ENCODE measurements around the gene ATOH8.

ATOH8 gene

GRCh38 chr2:85772019-85772745, 18.4 kb downstream of the ATOH8 start:
- no peak for DNase-seq

- DNase-seq, result no peak
Measured at GRCh38 chr2:85772841-85773491, 19.2 kb downstream of the ATOH8 start.

- no peak for DNase-seq
Measured at GRCh38 chr2:85773692-85774091, 19.9 kb downstream of the ATOH8 start.

- DNase-seq, result no peak
Measured at GRCh38 chr2:85774126-85774978, 20.6 kb downstream of the ATOH8 start.

GRCh38 chr2:85775406-85776381, 21.9 kb downstream of the ATOH8 start:
- no peak for DNase-seq

GRCh38 chr2:85776672-85777071, 22.9 kb downstream of the ATOH8 start:
- DNase-seq, result no peak

GRCh38 chr2:85777441-85777861, 23.7 kb downstream of the ATOH8 start:
- no peak for DNase-seq

- DNase-seq, result no peak
Measured at GRCh38 chr2:85778646-85779379, 25.0 kb downstream of the ATOH8 start.

GRCh38 chr2:85779641-85780315, 26.0 kb downstream of the ATOH8 start:
- DNase-seq, result no peak

GRCh38 chr2:85780316-85781012, 26.7 kb downstream of the ATOH8 start:
- DNase-seq, result no peak

GRCh38 chr2:85781013-85781332, 27.2 kb downstream of the ATOH8 start:
- no peak for DNase-seq

- no peak for DNase-seq
Measured at GRCh38 chr2:85783796-85784195, 30.0 kb downstream of the ATOH8 start.

- no peak for DNase-seq
Measured at GRCh38 chr2:85784474-85784986, 30.7 kb downstream of the ATOH8 start.

- DNase-seq, result no peak
Measured at GRCh38 chr2:85785027-85785822, 31.4 kb downstream of the ATOH8 start.

- DNase-seq, result no peak
Measured at GRCh38 chr2:85785871-85786270, 32.1 kb downstream of the ATOH8 start.

- no peak for DNase-seq
Measured at GRCh38 chr2:85786444-85786843, 32.7 kb downstream of the ATOH8 start.

- no peak for DNase-seq
Measured at GRCh38 chr2:85786865-85787264, 33.1 kb downstream of the ATOH8 start.

GRCh38 chr2:85787282-85787980, 33.6 kb downstream of the ATOH8 start:
- no peak for DNase-seq

- no peak for DNase-seq
Measured at GRCh38 chr2:85787981-85788340, 34.2 kb downstream of the ATOH8 start.
